ENCODE measurements around the gene HSF4. TPM values are rescaled to one million over a fixed set of nuclear protein-coding genes. Genes with fewer than 3 reads are reported as not detected.
"Not testable (repeated sequence)": the region's sequence is repeated elsewhere in the genome, so short reads cannot be mapped to it uniquely, and the experiment has no call there.

HSF4 gene
- total and polyA plus RNA-seq, 2 donors (not counting 3 experiments of a cell fraction or from before 2014, with no cell fraction given), result 4.8 to 5.5 TPM

DNA sequence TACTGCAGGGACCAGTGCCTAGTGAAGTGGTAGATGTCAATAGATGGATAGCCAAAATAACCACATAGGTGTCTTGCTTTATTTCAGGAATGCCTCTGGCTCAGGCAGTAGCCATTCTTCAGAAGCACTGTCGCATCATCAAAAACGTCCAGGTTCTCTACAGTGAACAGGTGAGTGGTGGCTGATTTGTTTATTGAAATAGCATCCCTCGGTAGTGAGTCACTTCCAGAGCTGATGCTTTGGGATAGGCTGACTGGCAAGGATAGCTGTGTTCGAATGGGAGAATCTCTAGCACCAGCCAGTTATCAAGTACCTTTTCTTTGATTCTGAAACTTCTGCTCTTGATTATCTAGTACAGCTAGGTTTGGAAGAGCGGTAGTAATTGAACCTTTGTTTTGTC, 44.5 kb upstream of the HSF4 start:
- Histone ChIP-seq H3K27ac (ENCODE audit: insufficient read depth, low read depth, low read length) (no peak overlapping the region), H3K4me2 (ENCODE audit: insufficient read depth, low read length) (no peak overlapping the region), H3K27me3 (ENCODE audit: control insufficient read depth in 2 of 2, insufficient read depth in 2 of 2, low read length in 2 of 2) (no peaks in the 10 kb centered on the region), H3K9me3 (replicated peaks; ENCODE audit: control insufficient read depth, insufficient read depth, low read length) (no peaks in the 10 kb centered on the region), H3K79me2 (ENCODE audit: control insufficient read depth, insufficient read depth, low read length) (peaks cover 8% of the 10 kb centered on the region), H3K9me1 (replicated peaks; ENCODE audit: control insufficient read depth, extremely low read depth, insufficient read depth, low read length) (no peaks in the 10 kb centered on the region), H3K9ac (replicated peaks; ENCODE audit: extremely low read depth, insufficient read depth, low read length) (no peak overlapping the region), H3K4me3 (replicated peaks in 1 of 3; ENCODE audit: insufficient read depth in 1 of 3, low read depth in 1 of 3, low read length in 3 of 3) (no peak overlapping the region), H3K36me3 (ENCODE audit: control insufficient read depth in 2 of 2, extremely low read depth in 1 of 2, insufficient read depth in 2 of 2, low read length in 2 of 2) (peaks cover 0 to 11% of the 10 kb centered on the region in 2 experiments), H4K20me1 (replicated peaks; ENCODE audit: control insufficient read depth, extremely low read depth, insufficient read depth, low read length) (no peaks in the 10 kb centered on the region), H2AFZ (ENCODE audit: low read depth, low read length) (no peak overlapping the region), H3K4me1 (ENCODE audit: control insufficient read depth, extremely low read depth, insufficient read depth, low read length) (no peaks in the 10 kb centered on the region)
- BruUV-seq (replicated peaks), result no TSS peak
- ChIA-PET POLR2A (interaction anchor here (0.7 kb wide), 1 partner anchor 121 kb away, joined by 8 read pairs; no protein-coding TSS in a partner anchor), CTCF (interaction anchor here (0.7 to 2.6 kb wide), 4 partner anchors 16 to 102 kb away, joined by 3 to 10 read pairs (median 4); no protein-coding TSS in a partner anchor)
- TF ChIP-seq MAX (IDR thresholded peaks at IDR 0.05; ENCODE audit: insufficient read depth, insufficient read length) (no peak), POLR2A (IDR thresholded peaks at IDR 0.05; ENCODE audit: low read depth, low read length) (no peak), GATA2 (IDR thresholded peaks at IDR 0.05; ENCODE audit: insufficient read depth, insufficient read length, low read depth, low read length) (no peak), FOS (IDR thresholded peaks at IDR 0.05; ENCODE audit: borderline replicate concordance, insufficient read depth, low read length) (no peak), MYC (IDR thresholded peaks at IDR 0.05; ENCODE audit: low read depth, low read length) (no peak), JUN (IDR thresholded peaks at IDR 0.05; ENCODE audit: borderline replicate concordance, insufficient read depth, insufficient read length, low read depth) (no peak), EZH2 (IDR thresholded peaks at IDR 0.05; ENCODE audit: borderline replicate concordance, low read depth, low read length, severe bottlenecking) (no peak), POLR2AphosphoS5 (IDR thresholded peaks at IDR 0.05; ENCODE audit: insufficient read depth, low read depth, low read length) (no peak)
- TF ChIP-seq, protein P1, sequence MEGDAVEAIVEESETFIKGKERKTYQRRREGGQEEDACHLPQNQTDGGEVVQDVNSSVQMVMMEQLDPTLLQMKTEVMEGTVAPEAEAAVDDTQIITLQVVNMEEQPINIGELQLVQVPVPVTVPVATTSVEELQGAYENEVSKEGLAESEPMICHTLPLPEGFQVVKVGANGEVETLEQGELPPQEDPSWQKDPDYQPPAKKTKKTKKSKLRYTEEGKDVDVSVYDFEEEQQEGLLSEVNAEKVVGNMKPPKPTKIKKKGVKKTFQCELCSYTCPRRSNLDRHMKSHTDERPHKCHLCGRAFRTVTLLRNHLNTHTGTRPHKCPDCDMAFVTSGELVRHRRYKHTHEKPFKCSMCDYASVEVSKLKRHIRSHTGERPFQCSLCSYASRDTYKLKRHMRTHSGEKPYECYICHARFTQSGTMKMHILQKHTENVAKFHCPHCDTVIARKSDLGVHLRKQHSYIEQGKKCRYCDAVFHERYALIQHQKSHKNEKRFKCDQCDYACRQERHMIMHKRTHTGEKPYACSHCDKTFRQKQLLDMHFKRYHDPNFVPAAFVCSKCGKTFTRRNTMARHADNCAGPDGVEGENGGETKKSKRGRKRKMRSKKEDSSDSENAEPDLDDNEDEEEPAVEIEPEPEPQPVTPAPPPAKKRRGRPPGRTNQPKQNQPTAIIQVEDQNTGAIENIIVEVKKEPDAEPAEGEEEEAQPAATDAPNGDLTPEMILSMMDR (IDR thresholded peaks at IDR 0.05; ENCODE audit: extremely low read depth in 1 of 2, insufficient read depth in 1 of 2, low read depth in 1 of 2, low read length in 2 of 2), result no peak
- intact Hi-C loops (cut with micrococcal nuclease), result no loop called here
- DNase-seq (ENCODE audit: low read depth, low spot score), result no peak
- dilution Hi-C loops (cut with MboI; ENCODE audit: extremely low pct_ligation_motif_present, low sequenced_read_pairs), result no loop called here
- FAIRE-seq, result no peak

GRCh38 chr16:67122799-67123198, 41.7 kb upstream of the HSF4 start:
- BruUV-seq (replicated peaks); dilution Hi-C loops (cut with MboI; ENCODE audit: extremely low pct_ligation_motif_present, low sequenced_read_pairs); intact Hi-C loops (cut with micrococcal nuclease): not testable (repeated sequence)

More at GRCh38 chr16:67122799-67123198, 41.7 kb upstream of the HSF4 start:
- H4K20me1 ChIP-seq (replicated peaks; ENCODE audit: control insufficient read depth, extremely low read depth, insufficient read depth, low read length); H3K9me1 ChIP-seq (replicated peaks; ENCODE audit: control insufficient read depth, extremely low read depth, insufficient read depth, low read length); H2AFZ ChIP-seq (ENCODE audit: low read depth, low read length); H3K27me3 ChIP-seq (ENCODE audit: control insufficient read depth in 2 of 2, insufficient read depth in 2 of 2, low read length in 2 of 2); H3K27ac ChIP-seq (ENCODE audit: insufficient read depth, low read depth, low read length); CTCF ChIA-PET; FAIRE-seq; H3K79me2 ChIP-seq (ENCODE audit: control insufficient read depth, insufficient read depth, low read length); DNase-seq (ENCODE audit: low read depth, low spot score); H3K9me3 ChIP-seq (replicated peaks; ENCODE audit: control insufficient read depth, insufficient read depth, low read length); H3K4me3 ChIP-seq (replicated peaks in 1 of 3; ENCODE audit: insufficient read depth in 1 of 3, low read depth in 1 of 3, low read length in 3 of 3); H3K4me1 ChIP-seq (ENCODE audit: control insufficient read depth, extremely low read depth, insufficient read depth, low read length); H3K4me2 ChIP-seq (ENCODE audit: insufficient read depth, low read length); POLR2A ChIA-PET; H3K9ac ChIP-seq (replicated peaks; ENCODE audit: extremely low read depth, insufficient read depth, low read length): not testable (repeated sequence)
- H3K36me3 ChIP-seq (ENCODE audit: control insufficient read depth in 2 of 2, extremely low read depth in 1 of 2, insufficient read depth in 2 of 2, low read length in 2 of 2), result peaks cover 0 to 13% of the 10 kb centered on the region in 2 experiments

Measured in endothelial cell of umbilical vein (primary cell).